ENCODE results near the gene BCL3. TPM values are rescaled to one million over a fixed set of nuclear protein-coding genes. Genes with fewer than 3 reads are reported as not detected.
A peak's percentile ranks its signal among the peaks of the same experiment; 100 is the strongest.

BCL3 gene
- total RNA-seq, 2 donors from 2014 or later: 15.3 to 25.2 TPM

- H3K27me3 ChIP-seq: no peaks in the 10 kb centered on the region
- peak overlapping the region; percentile 92 to 93 for H3K27ac ChIP-seq
- no peaks in the 10 kb centered on the region for H3K9me3 ChIP-seq
- peaks cover 37% of the 10 kb centered on the region for H3K36me3 ChIP-seq
- H3K4me1 ChIP-seq: peaks cover 0 to 89% of the 10 kb centered on the region in 2 donors
- no peak overlapping the region for H3K4me3 ChIP-seq
- DNase-seq (ENCODE audit: low spot score): no peak
- TF ChIP-seq, protein P1, sequence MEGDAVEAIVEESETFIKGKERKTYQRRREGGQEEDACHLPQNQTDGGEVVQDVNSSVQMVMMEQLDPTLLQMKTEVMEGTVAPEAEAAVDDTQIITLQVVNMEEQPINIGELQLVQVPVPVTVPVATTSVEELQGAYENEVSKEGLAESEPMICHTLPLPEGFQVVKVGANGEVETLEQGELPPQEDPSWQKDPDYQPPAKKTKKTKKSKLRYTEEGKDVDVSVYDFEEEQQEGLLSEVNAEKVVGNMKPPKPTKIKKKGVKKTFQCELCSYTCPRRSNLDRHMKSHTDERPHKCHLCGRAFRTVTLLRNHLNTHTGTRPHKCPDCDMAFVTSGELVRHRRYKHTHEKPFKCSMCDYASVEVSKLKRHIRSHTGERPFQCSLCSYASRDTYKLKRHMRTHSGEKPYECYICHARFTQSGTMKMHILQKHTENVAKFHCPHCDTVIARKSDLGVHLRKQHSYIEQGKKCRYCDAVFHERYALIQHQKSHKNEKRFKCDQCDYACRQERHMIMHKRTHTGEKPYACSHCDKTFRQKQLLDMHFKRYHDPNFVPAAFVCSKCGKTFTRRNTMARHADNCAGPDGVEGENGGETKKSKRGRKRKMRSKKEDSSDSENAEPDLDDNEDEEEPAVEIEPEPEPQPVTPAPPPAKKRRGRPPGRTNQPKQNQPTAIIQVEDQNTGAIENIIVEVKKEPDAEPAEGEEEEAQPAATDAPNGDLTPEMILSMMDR (IDR thresholded peaks at IDR 0.05): no peak
These were observed 6.7 kb downstream of the BCL3 start for GRCh38 chr19:44755219-44755618.

GRCh38 chr19:44756089-44756562, 7.6 kb downstream of the BCL3 start:
- peaks cover 0 to 80% of the 10 kb centered on the region in 2 donors for H3K4me1 ChIP-seq
- H3K9me3 ChIP-seq: no peaks in the 10 kb centered on the region
- no peaks in the 10 kb centered on the region for H3K27me3 ChIP-seq
- DNase-seq (ENCODE audit: low spot score): no peak
- TF ChIP-seq, protein P1 (IDR thresholded peaks at IDR 0.05): no peak
- H3K4me3 ChIP-seq: no peak overlapping the region
- H3K36me3 ChIP-seq: peaks cover 39% of the 10 kb centered on the region
- peak overlapping the region; percentile 92 to 93 for H3K27ac ChIP-seq

DNA sequence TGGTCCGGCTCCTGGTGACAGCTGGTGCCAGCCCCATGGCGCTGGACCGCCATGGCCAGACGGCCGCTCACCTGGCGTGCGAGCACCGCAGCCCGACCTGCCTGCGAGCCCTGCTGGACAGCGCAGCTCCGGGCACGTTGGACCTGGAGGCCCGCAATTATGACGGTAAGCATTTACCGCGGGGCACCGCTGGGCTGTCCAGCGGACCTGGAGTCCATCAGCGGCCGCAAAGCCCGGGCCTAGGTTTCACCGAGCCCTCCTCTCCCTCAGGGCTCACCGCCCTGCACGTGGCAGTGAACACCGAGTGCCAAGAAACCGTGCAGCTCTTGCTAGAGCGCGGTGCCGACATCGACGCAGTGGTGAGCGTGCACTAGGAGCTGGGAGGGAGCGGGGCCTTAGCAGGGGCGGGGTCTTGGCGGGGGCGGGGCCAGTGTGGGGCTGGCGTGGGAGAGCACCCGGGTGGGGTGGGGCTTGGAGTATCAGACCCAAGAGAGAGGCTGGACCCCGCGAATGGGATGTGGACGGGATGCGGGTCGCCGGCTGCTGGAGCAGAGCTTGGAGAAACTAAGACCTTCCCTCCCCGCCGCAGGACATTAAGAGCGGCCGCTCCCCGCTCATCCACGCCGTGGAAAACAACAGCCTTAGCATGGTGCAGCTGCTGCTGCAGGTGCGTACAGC, 8.7 kb downstream of the BCL3 start:
- DNase-seq (ENCODE audit: low spot score): peak; percentile 72
- peaks cover 0 to 69% of the 10 kb centered on the region in 2 donors for H3K4me1 ChIP-seq
- H3K9me3 ChIP-seq: no peaks in the 10 kb centered on the region
- peaks cover 29% of the 10 kb centered on the region for H3K36me3 ChIP-seq
- H3K27ac ChIP-seq: peak overlapping the region; percentile 92 to 93
- peak overlapping the region; percentile 27 to 51 for H3K4me3 ChIP-seq
- TF ChIP-seq, protein P1 (IDR thresholded peaks at IDR 0.05): no peak
- H3K27me3 ChIP-seq: no peaks in the 10 kb centered on the region

DNA sequence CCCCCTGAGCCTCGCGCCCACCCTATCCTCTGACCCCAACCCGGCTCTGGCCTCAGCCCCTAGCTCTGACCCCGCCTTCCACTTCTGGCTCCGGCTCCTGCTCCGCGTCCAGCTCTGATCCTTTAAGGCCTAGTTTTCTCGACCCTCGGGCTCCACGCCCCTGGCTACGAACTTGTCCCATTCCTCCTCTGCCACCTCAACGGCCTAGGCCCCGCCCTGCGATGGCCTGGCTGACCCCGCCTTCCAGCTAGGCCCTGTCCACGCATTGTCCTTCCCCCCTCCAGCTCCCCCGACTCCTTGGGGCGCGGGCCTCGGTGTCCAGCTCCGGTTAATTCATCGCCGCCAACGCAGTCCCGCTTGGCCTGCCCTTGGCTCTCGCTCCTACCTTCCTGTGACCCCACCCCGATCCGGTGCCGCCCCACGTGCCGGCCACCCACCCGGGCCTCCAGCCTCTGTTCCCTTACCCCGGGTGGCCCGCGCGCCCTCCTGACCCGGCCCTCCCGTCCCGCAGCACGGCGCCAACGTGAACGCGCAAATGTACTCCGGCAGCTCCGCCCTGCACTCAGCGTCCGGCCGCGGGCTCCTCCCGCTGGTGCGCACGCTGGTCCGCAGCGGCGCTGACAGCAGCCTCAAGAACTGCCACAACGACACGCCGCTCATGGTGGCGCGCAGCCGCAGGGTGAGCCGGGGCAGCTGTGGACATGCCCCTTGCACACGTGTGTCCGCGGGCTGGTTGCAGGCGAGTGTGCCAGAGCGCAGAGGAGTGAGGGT, 9.4 kb downstream of the BCL3 start:
- Histone ChIP-seq H3K27ac (peak overlapping the region; percentile 92 to 93), H3K36me3 (peaks cover 21% of the 10 kb centered on the region), H3K27me3 (no peaks in the 10 kb centered on the region), H3K4me1 (peaks cover 0 to 62% of the 10 kb centered on the region in 2 donors), H3K4me3 (peak overlapping the region; percentile 27 to 51), H3K9me3 (no peaks in the 10 kb centered on the region)
- TF ChIP-seq, protein P1 (IDR thresholded peaks at IDR 0.05): peak in 1 of 2 donors; percentile 64
- peak; percentile 82 for DNase-seq (ENCODE audit: low spot score)

GRCh38 chr19:44758596-44758995, 10.1 kb downstream of the BCL3 start:
- no peak for DNase-seq (ENCODE audit: low spot score)
- TF ChIP-seq, protein P1 (IDR thresholded peaks at IDR 0.05): no peak

More at GRCh38 chr19:44758596-44758995, 10.1 kb downstream of the BCL3 start:
- Histone ChIP-seq H3K36me3 (peaks cover 20% of the 10 kb centered on the region), H3K4me3 (peak overlapping the region; percentile 27 to 51), H3K27me3 (no peaks in the 10 kb centered on the region), H3K4me1 (peaks cover 0 to 56% of the 10 kb centered on the region in 2 donors), H3K27ac (peak overlapping the region; percentile 92 to 93), H3K9me3 (no peaks in the 10 kb centered on the region)

Data from right atrium auricular region (tissue), 2 donors.